Measurements from ENCODE around the gene HENMT1.
A peak's percentile ranks its signal among the peaks of the same experiment; 100 is the strongest.
"Not testable (repeated sequence)": the region's sequence is repeated elsewhere in the genome, so short reads cannot be mapped to it uniquely, and the experiment has no call there.

Gene HENMT1

DNA sequence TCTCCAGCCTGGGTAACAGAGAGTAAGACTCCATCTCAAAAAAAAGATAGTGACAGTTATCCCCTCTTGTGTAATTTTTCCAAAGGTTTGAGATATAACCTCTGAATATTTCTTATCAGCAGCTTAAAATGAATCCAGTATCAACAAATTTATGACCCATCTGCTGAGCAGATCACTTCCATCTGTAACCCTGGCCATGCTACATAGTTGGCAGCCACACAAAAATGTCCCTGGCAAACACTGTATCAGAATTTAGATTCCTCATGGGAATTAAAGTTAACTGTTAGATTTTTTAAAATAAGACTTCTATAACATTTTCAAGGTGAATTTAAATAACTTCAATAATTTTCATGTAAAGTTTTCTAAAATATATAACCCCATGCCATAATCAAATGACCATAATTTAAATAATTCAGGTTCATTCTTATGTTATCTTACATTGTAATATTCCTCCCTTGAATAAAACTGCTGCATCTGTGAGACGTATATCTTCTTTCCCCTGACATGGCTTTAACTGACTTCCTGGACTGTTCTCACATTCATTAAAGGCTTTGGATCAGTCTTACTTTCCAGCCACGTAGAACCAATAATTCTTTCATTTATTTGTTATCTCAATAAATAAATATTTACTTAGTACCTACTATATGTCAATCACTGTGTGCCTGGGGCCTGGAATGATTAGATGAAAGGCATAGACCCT is 25.9 kb upstream of the HENMT1 start:
- Mint-ChIP-seq H3K27me3 (peaks cover 4% of the 10 kb centered on the region), H3K4me1 (ENCODE audit: low read depth) (peaks cover 16% of the 10 kb centered on the region), H3K36me3 (no peaks in the 10 kb centered on the region), H3K4me3 (no peak overlapping the region), H3K9me3 (ENCODE audit: low read depth) (no peaks in the 10 kb centered on the region), H3K27ac (no peak overlapping the region)

DNA sequence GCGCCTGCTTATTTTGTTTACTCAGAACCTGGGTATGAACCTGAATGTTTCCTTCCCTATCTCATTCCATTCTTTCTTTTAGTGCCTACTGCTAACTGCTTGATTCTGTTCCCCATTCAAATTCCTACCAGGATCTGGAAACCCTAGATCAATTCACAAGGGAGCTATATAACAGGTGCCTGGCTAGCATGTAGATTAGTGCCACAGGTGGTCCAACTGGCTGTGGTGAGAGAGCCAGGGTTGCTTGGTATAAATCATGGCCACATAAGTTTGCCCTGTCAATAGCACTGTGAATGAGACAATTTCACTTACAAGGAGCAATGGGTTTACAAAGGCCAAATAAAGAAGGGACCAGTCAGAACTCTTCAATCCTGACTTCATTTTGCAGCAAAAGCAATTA is 24.6 kb upstream of the HENMT1 start:
- Mint-ChIP-seq H3K4me3 (no peak overlapping the region), H3K27me3 (peaks cover 4% of the 10 kb centered on the region), H3K36me3 (no peaks in the 10 kb centered on the region), H3K4me1 (ENCODE audit: low read depth) (peaks cover 5% of the 10 kb centered on the region), H3K27ac (no peak overlapping the region), H3K9me3 (ENCODE audit: low read depth) (no peaks in the 10 kb centered on the region)

DNA sequence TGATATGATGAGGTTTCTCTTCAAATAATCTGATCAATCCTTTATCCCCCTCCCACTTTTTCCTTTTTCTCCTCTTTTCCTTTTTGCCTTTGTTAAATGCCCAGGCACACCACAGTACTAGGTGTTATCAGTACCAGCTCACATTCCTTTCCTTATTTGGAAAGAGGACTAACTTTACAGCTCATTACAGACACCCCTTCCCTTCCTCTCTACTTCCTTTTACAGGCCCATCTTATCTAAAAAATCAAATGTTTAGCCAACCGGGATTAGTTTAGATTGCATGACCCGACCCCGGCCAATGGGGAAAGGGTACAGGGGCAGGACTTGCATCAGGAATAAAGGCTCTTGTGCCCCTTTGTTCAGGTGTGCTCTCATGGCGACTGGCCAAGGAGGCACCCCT is 20.8 kb upstream of the HENMT1 start:
- H3K4me3 Mint-ChIP-seq; H3K36me3 Mint-ChIP-seq; H3K27ac Mint-ChIP-seq; H3K9me3 Mint-ChIP-seq (ENCODE audit: low read depth); H3K27me3 Mint-ChIP-seq; H3K4me1 Mint-ChIP-seq (ENCODE audit: low read depth): not testable (repeated sequence)

DNA sequence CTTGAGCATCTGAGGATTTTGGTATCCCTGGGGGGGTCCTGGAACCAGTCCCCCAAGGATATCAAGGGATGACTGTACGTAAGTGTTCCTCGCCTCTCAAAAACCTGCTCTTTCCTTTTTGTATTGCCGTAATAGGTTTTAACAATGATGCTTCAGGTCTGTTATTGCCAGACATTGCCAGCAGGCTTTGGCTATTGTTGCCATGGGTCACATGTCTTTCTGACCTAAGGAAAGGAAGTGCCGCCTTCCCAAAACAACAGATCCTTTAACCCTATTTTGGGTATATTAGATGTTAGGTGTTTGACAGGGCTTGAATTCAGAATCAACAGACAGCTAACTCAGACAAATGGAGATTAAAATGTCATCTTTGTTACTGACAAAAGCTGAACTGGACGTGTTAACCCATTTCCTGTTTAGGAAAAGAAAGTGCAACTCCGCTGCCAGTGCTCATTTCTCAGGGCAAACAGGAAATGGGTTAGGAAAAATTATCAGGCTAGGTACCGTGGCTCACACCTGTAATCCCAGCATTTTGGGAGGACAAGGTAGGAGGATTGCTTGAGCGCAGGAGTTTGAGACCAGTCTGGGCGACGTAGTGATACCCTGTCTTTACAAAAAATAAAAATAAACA is 18.8 kb upstream of the HENMT1 start:
- peaks cover 7% of the 10 kb centered on the region for H3K4me1 Mint-ChIP-seq (ENCODE audit: low read depth)
- no peak overlapping the region for H3K4me3 Mint-ChIP-seq
- H3K36me3 Mint-ChIP-seq, result no peaks in the 10 kb centered on the region
- no peak overlapping the region for H3K27ac Mint-ChIP-seq
- H3K27me3 Mint-ChIP-seq, result peaks cover 4% of the 10 kb centered on the region
- H3K9me3 Mint-ChIP-seq (ENCODE audit: low read depth), result no peaks in the 10 kb centered on the region

DNA sequence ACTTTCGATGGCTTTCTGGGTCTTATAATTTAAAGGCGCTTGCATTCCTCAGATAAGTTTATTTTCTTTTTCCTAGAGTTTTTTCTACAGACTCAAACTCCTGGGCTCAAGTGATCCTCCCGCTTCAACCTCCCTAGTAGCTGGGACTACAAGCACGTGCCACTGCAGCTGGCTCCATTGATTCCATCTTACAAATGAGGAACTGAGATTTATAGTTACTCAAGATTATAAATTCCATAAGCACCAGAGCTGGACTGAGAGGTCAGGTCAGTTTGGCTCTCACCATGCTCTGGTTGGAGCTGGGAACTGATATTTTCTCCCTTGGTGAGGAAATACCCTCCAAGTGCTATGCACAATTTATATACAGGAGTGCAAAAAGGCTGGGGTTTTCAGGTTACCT is 17.8 kb upstream of the HENMT1 start:
- peaks cover 7% of the 10 kb centered on the region for H3K4me1 Mint-ChIP-seq (ENCODE audit: low read depth)
- H3K4me3 Mint-ChIP-seq, result no peak overlapping the region
- H3K9me3 Mint-ChIP-seq (ENCODE audit: low read depth), result no peaks in the 10 kb centered on the region
- no peaks in the 10 kb centered on the region for H3K36me3 Mint-ChIP-seq
- H3K27ac Mint-ChIP-seq, result no peak overlapping the region
- H3K27me3 Mint-ChIP-seq, result peaks cover 3% of the 10 kb centered on the region

DNA sequence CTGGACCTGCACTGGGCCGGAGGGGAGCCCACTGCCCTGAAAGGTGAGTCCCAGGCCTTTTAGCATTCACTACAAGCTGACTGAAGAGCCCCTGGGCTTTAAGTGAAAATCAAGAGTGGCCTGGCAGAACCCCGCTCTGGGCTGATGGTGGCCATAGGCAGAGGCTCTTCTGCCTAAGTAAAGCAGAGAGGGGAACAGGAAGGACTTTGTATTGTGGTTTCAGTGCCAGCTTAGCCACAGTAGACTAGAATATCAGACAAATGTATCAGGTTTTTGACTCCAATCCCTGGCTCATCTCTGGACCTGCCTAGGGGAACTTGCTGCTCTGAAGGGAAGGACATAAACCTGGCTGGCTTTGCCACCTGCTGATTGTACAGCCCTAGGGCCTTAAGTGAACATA is 10.2 kb upstream of the HENMT1 start:
- H3K27me3 Mint-ChIP-seq, result no peaks in the 10 kb centered on the region
- no peaks in the 10 kb centered on the region for H3K9me3 Mint-ChIP-seq (ENCODE audit: low read depth)
- H3K36me3 Mint-ChIP-seq, result no peaks in the 10 kb centered on the region
- H3K4me1 Mint-ChIP-seq (ENCODE audit: low read depth), result peaks cover 17% of the 10 kb centered on the region
- no peak overlapping the region for H3K27ac Mint-ChIP-seq
- no peak overlapping the region for H3K4me3 Mint-ChIP-seq

DNA sequence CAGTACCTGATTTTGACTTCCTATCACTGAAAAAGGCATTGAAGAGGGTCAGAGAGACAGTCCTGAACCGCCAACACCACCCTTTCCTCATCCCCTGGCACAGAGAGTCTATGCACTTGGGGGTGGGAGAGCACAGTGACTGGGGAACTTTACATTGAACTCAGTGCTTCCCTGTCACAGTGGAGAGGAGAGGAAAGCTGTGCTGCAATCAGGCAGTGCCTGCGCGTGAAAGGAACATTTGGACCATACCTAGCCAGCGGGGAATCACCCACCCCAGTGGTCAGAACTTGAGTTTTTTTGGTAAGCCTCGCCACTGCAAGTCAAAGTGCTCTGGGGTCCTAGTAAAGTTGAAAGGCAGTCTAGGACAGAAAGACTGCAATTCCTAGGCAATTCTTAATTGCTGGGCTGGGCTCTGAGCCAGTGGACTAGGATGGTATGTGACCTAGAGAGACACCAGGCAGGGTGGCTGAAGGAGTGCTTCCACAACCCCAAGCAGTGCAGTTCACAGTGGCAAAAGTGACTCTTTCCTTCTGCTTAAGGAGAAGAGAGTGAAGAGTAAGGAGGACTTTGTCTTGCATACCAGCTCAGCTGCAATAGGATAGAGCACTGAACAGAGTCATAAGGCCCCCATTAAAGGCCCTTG is 9.4 kb upstream of the HENMT1 start:
- H3K27me3 Mint-ChIP-seq, result no peaks in the 10 kb centered on the region
- H3K36me3 Mint-ChIP-seq, result no peaks in the 10 kb centered on the region
- no peaks in the 10 kb centered on the region for H3K9me3 Mint-ChIP-seq (ENCODE audit: low read depth)
- no peak overlapping the region for H3K4me3 Mint-ChIP-seq
- H3K27ac Mint-ChIP-seq, result peak overlapping the region; percentile 66
- H3K4me1 Mint-ChIP-seq (ENCODE audit: low read depth), result peaks cover 17% of the 10 kb centered on the region

DNA sequence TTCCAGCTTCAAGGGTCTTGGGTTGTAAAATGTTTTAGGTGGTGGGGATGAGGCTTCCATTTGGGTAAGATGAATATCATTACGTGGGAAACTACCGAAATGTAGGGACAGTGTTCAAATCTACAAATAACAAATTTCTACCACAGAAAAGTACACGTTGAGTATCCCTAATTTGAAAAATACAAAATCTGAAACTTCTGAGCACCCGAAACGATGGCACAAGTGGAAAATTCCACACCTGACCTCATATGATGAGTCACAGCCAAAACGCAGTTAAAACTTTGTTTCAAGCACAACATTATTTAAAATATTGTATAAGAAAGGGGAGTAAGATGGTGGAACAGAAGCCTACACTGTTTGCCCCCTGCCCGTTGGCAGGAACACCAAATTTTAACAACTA is 8.8 kb upstream of the HENMT1 start:
- Mint-ChIP-seq H3K4me1 (ENCODE audit: low read depth) (peaks cover 17% of the 10 kb centered on the region), H3K27me3 (no peaks in the 10 kb centered on the region), H3K36me3 (no peaks in the 10 kb centered on the region), H3K4me3 (no peak overlapping the region), H3K9me3 (ENCODE audit: low read depth) (no peaks in the 10 kb centered on the region), H3K27ac (peak overlapping the region; percentile 66)

DNA sequence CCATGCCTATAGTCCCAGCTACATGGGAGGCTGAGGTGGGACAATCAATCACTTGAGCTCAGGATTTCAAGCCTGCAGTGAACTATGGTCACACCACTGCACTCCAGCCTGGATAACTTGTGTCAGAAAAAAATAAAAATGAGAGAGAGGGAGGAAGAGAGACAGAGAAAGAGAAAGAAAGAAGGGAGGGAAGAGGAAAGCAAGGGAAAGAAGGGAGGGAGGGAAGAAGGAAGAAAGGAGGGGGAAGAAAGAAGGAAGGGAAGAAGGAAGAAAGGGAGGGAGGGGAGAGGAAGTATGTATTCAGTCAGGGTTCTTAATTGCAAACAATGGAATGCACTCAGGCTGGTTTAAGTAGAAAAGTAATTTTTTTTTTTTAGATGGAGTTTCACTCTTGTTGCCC is 7.9 kb upstream of the HENMT1 start:
- Mint-ChIP-seq H3K36me3 (no peaks in the 10 kb centered on the region), H3K27ac (no peak overlapping the region), H3K4me3 (no peak overlapping the region), H3K9me3 (ENCODE audit: low read depth) (no peaks in the 10 kb centered on the region), H3K4me1 (ENCODE audit: low read depth) (peaks cover 19% of the 10 kb centered on the region), H3K27me3 (no peaks in the 10 kb centered on the region)

DNA sequence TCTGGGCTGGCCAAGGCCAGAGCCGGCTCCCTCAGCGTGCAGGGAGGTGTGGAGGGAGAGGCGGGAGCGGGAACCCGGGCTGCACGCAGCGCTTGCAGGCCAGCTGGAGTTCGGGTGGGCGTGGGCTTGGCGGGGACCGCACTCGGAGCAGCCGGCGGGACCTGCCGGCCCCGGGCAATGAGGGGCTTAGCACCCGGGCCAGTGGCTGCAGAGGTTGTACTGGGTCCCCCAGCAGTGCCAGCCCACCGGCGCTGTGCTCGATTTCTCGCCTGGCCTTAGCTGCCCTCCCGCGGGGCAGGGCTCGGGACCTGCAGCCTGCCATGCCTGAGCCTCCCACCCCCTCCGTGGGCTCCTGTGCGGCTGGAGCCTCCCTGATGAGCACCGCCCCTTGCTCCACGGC is 6.5 kb upstream of the HENMT1 start:
- H3K4me1 Mint-ChIP-seq (ENCODE audit: low read depth), result peaks cover 28% of the 10 kb centered on the region
- not testable (repeated sequence) for H3K36me3 Mint-ChIP-seq; H3K27ac Mint-ChIP-seq; H3K9me3 Mint-ChIP-seq (ENCODE audit: low read depth); H3K27me3 Mint-ChIP-seq; H3K4me3 Mint-ChIP-seq

DNA sequence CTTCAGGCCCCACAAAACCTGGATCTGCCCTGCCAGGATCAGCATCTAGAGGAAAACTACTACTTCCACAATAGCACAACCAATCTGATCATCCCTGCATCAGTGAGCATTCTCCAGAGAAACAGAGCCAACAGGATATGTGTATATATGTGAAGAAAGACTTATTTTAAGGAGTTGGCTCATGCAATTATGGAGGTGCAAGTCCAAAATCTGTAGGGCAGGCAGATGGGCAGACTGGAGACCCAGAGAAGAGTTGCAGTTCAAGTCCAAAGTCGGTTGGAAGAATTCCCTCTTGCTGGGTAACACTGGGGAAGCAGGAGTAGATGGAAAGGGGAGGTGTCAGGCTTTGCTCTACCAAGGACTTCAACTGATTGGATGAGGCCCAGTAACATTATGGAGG is 4.9 kb upstream of the HENMT1 start:
- Mint-ChIP-seq H3K4me3 (no peak overlapping the region), H3K27me3 (no peaks in the 10 kb centered on the region), H3K36me3 (no peaks in the 10 kb centered on the region), H3K4me1 (ENCODE audit: low read depth) (peaks cover 34% of the 10 kb centered on the region), H3K27ac (no peak overlapping the region), H3K9me3 (ENCODE audit: low read depth) (no peaks in the 10 kb centered on the region)

DNA sequence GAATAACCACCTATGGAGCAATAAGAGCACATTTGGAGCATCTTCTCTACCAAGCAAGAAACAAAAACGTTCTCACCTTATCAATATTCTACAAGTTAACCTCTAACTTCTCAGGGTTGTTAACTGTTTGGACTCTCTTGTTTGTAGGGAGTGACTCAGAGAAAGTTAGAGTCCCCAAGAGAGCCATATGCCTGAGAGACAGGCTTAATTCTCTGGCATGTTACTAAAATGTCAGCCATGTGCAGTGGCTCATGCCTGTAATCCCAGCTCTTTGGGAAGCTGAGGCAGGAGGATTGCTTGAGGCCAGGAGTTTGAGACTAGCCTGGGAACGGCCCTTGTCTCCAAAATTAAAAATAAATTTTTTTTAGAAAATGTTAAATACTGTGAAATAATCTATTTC is 4.2 kb upstream of the HENMT1 start:
- no peak overlapping the region for H3K4me3 Mint-ChIP-seq
- no peak overlapping the region for H3K27ac Mint-ChIP-seq
- H3K9me3 Mint-ChIP-seq (ENCODE audit: low read depth), result no peaks in the 10 kb centered on the region
- H3K36me3 Mint-ChIP-seq, result no peaks in the 10 kb centered on the region
- H3K4me1 Mint-ChIP-seq (ENCODE audit: low read depth), result peaks cover 37% of the 10 kb centered on the region
- no peaks in the 10 kb centered on the region for H3K27me3 Mint-ChIP-seq

DNA sequence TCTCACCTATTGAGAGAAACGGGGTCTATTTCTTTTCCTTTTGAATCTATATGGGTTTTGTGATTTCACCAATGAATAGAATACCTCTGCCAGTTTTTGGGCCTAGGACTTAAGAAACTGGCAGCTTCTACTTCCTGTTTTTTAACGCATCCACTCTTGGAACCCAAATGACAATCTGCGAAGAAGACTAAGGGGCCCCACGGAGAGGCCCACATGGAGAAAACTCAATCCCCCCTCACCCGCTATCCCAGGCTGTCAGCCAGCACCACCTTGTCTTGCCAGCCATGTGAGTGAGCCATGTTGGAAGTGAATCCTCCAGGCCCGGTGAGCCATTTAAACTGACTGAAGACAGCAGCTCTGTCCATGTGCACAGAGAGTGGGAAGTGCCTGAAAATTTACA is 3.6 kb upstream of the HENMT1 start:
- Mint-ChIP-seq H3K4me3 (no peak overlapping the region), H3K9me3 (ENCODE audit: low read depth) (no peaks in the 10 kb centered on the region), H3K27me3 (no peaks in the 10 kb centered on the region), H3K36me3 (no peaks in the 10 kb centered on the region), H3K27ac (no peak overlapping the region), H3K4me1 (ENCODE audit: low read depth) (peaks cover 36% of the 10 kb centered on the region)

DNA sequence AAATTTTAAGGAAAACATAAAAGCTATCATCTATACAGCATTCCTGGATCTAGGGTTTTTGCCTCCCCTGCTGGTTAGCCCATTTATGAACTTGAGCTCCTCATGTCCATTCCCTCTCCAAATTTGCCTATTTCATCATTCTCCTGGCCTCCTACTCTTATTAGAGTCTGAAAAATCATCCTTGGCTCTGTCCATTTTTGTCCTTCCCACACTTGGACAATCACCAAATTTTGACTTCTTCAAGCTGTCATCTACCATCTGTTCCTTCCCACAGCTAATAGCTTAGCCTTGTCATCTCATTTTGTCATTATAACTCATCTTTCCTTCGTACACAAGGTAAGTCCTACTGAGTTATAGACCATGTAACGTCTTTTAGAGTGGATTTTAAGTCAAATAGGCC is 2.2 kb upstream of the HENMT1 start:
- Mint-ChIP-seq H3K4me1 (ENCODE audit: low read depth) (peaks cover 34% of the 10 kb centered on the region), H3K4me3 (peak overlapping the region; percentile 18), H3K27ac (no peak overlapping the region), H3K9me3 (ENCODE audit: low read depth) (no peaks in the 10 kb centered on the region), H3K27me3 (no peaks in the 10 kb centered on the region), H3K36me3 (no peaks in the 10 kb centered on the region)

DNA sequence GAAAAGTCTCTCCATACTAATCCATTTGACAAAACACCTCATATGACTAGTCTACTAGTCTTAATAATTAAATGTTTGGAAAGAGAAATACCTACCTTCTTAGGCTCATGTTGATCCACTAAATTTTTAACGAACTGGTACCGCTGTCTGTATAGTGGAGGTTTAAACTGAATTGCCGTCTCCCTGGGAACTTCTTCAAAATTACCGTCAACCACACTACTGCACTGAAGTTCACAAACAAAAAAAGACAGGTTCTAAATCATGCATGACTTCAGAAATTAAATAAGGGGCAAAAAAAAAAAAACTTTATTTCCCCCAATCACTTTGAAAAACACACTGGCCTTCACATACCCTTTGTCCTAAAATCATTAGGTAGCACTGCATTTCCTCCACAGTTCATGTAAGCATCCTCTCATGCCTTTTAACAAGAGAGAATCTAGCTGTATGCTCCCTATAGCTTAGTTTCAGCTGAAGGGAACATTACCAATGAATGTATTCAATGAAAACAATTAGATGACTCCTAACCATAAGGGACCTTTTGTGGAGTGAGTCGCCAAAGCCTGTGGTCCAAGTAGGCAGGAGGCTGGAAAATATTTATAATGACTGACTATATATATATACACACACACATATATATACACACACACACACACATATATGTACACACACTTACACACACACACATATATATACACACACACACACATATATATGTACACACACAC is 3.4 kb downstream of the HENMT1 start:
- peaks cover 3% of the 10 kb centered on the region for H3K9me3 Mint-ChIP-seq (ENCODE audit: low read depth)
- H3K27me3 Mint-ChIP-seq, result no peaks in the 10 kb centered on the region
- no peak overlapping the region for H3K4me3 Mint-ChIP-seq
- peak overlapping the region; percentile 69 for H3K27ac Mint-ChIP-seq
- peaks cover 36% of the 10 kb centered on the region for H3K4me1 Mint-ChIP-seq (ENCODE audit: low read depth)
- H3K36me3 Mint-ChIP-seq, result peaks cover 3% of the 10 kb centered on the region

All from activated naive CD8-positive, alpha-beta T cell (primary cell).